ENCODE results near the gene MYO9B. TPM values are rescaled to one million over a fixed set of nuclear protein-coding genes. Genes with fewer than 3 reads are reported as not detected.
A peak's percentile ranks its signal among the peaks of the same experiment; 100 is the strongest.

Gene MYO9B
- total RNA-seq, 1 donor from 2014 or later = 30.7 TPM

GRCh38 chr19:17215127-17215971 lies 139.8 kb downstream of the MYO9B start, which contains the start of gene USE1:
USE1 (plus strand) TSS chr19:17215357; CDS start chr19:17215406, 49 bp downstream.
- Histone ChIP-seq H3K4me3 (peak within 1 kb of the TSS; percentile 74), H3K27me3 (ENCODE audit: low read depth) (no peaks in the 10 kb centered on the region), H3K27ac (replicated peaks) (peak within 1 kb of the TSS; percentile 95), H3K36me3 (peaks cover 66% of the 10 kb centered on the region), H3K9me3 (replicated peaks) (no peaks in the 10 kb centered on the region), H3K4me1 (peaks cover 21% of the 10 kb centered on the region)
- intact Hi-C loops (cut with micrococcal nuclease) = no loop called here
- TF ChIP-seq, protein P1, sequence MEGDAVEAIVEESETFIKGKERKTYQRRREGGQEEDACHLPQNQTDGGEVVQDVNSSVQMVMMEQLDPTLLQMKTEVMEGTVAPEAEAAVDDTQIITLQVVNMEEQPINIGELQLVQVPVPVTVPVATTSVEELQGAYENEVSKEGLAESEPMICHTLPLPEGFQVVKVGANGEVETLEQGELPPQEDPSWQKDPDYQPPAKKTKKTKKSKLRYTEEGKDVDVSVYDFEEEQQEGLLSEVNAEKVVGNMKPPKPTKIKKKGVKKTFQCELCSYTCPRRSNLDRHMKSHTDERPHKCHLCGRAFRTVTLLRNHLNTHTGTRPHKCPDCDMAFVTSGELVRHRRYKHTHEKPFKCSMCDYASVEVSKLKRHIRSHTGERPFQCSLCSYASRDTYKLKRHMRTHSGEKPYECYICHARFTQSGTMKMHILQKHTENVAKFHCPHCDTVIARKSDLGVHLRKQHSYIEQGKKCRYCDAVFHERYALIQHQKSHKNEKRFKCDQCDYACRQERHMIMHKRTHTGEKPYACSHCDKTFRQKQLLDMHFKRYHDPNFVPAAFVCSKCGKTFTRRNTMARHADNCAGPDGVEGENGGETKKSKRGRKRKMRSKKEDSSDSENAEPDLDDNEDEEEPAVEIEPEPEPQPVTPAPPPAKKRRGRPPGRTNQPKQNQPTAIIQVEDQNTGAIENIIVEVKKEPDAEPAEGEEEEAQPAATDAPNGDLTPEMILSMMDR (IDR thresholded peaks at IDR 0.05; ENCODE audit: borderline replicate concordance) = no peak
- peak; percentile 91 for DNase-seq

GRCh38 chr19:17216058-17216670 lies 140.6 kb downstream of the MYO9B start:
- intact Hi-C loops (cut with micrococcal nuclease) = no loop called here
- H3K4me3 ChIP-seq = peak overlapping the region; percentile 74
- peaks cover 58% of the 10 kb centered on the region for H3K36me3 ChIP-seq
- TF ChIP-seq, protein P1 (IDR thresholded peaks at IDR 0.05; ENCODE audit: borderline replicate concordance) = no peak
- no peaks in the 10 kb centered on the region for H3K27me3 ChIP-seq (ENCODE audit: low read depth)
- H3K9me3 ChIP-seq (replicated peaks) = no peaks in the 10 kb centered on the region
- peaks cover 21% of the 10 kb centered on the region for H3K4me1 ChIP-seq
- peak overlapping the region; percentile 95 for H3K27ac ChIP-seq (replicated peaks)
- no peak for DNase-seq

DNA sequence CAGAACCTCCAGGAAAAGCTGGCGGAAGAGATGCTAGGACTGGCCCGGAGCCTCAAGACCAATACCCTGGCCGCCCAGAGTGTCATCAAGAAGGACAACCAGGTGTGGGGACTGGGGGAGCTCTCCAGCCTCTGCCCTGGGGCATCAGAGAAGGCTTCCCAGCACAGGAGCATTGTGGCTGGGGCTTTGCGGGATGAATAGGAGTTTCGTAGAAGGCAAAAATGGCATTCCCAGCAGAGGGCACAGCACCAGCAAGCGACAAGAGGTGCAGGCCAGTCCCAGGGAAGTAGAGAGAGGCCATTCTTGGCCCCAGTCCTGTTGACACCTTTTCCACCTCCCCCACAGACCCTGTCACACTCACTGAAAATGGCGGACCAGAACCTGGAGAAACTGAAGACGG lies 143.7 kb downstream of the MYO9B start:
- intact Hi-C loops (cut with micrococcal nuclease) = no loop called here
- TF ChIP-seq, protein P1 (IDR thresholded peaks at IDR 0.05; ENCODE audit: borderline replicate concordance) = no peak
- H3K27ac ChIP-seq (replicated peaks) = no peak overlapping the region

DNA sequence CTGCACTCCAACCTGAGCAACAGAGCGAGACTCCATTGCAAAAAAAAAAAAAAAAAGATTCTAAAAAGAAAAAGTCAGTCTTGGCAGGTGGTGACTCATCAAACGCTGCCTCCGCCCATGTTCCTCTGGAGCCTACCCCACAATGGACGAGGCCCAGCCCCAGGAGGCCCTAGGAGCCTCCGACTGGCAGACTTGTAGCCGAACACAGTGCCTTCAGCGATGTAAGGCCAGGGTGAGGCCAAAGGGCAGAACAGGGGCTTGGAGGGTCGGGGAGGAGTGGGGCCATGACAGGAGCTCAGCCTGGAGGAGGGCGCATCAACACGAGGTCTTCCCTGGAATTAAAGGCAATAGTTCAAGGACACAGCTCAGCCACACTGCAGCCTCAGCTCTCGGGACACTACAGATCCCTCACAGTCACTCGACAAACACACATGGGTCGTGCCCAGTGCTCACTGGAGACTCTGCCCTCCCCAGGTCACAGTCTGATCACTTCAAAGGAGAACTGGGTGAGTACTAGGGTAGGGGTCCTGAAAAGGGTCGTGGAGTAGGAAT lies 144.7 kb downstream of the MYO9B start:
- no peaks in the 10 kb centered on the region for H3K9me3 ChIP-seq (replicated peaks)
- peaks cover 13% of the 10 kb centered on the region for H3K4me1 ChIP-seq
- no peak for DNase-seq
- H3K27me3 ChIP-seq (ENCODE audit: low read depth) = no peaks in the 10 kb centered on the region
- TF ChIP-seq, protein P1 (IDR thresholded peaks at IDR 0.05; ENCODE audit: borderline replicate concordance) = no peak
- intact Hi-C loops (cut with micrococcal nuclease) = no loop called here
- H3K36me3 ChIP-seq = peaks cover 35% of the 10 kb centered on the region
- H3K4me3 ChIP-seq = no peak overlapping the region
- H3K27ac ChIP-seq (replicated peaks) = no peak overlapping the region

More for the DNA sequence above, 143.7 kb downstream of the MYO9B start:
- H3K4me1 ChIP-seq = peaks cover 21% of the 10 kb centered on the region
- no peaks in the 10 kb centered on the region for H3K9me3 ChIP-seq (replicated peaks)
- H3K36me3 ChIP-seq = peaks cover 35% of the 10 kb centered on the region
- H3K4me3 ChIP-seq = no peak overlapping the region
- H3K27me3 ChIP-seq (ENCODE audit: low read depth) = no peaks in the 10 kb centered on the region
- DNase-seq = no peak

- DNase-seq = no peak
- TF ChIP-seq, protein P1 (IDR thresholded peaks at IDR 0.05; ENCODE audit: borderline replicate concordance) = no peak
- Histone ChIP-seq H3K27ac (replicated peaks) (no peak overlapping the region), H3K27me3 (ENCODE audit: low read depth) (no peaks in the 10 kb centered on the region), H3K4me1 (peaks cover 18% of the 10 kb centered on the region), H3K4me3 (no peak overlapping the region), H3K36me3 (no peaks in the 10 kb centered on the region), H3K9me3 (replicated peaks) (no peaks in the 10 kb centered on the region)
- intact Hi-C loops (cut with micrococcal nuclease) = no loop called here
These were observed 149.5 kb downstream of the MYO9B start for GRCh38 chr19:17225053-17225452.
